Measurements from ENCODE around the gene PRMT7. TPM values are rescaled to one million over a fixed set of nuclear protein-coding genes. Genes with fewer than 3 reads are reported as not detected.

PRMT7 gene
- total and polyA plus RNA-seq, 2 experiments from 2014 or later: 56.6 to 110 TPM

- TF ChIP-seq CTCF (IDR thresholded peaks at IDR 0.05; ENCODE audit: low read depth, low read length): no peak
- H3K4me1 ChIP-seq (ENCODE audit: low read depth): no peaks in the 10 kb centered on the region
- no peaks in the 10 kb centered on the region for H3K9me3 ChIP-seq (ENCODE audit: low read depth)
- H3K27me3 ChIP-seq: no peaks in the 10 kb centered on the region
- H3K4me3 ChIP-seq: no peak overlapping the region
- no peak overlapping the region for H3K27ac ChIP-seq
- H3K36me3 ChIP-seq: no peaks in the 10 kb centered on the region
- no peak for DNase-seq (ENCODE audit: low read depth in 1 of 2, low spot score in 1 of 2)
Observed at GRCh38 chr16:68395815-68396214, 85.0 kb downstream of the PRMT7 start.

- Histone ChIP-seq H3K4me1 (ENCODE audit: low read depth) (no peaks in the 10 kb centered on the region), H3K36me3 (no peaks in the 10 kb centered on the region), H3K4me3 (no peak overlapping the region), H3K27ac (no peak overlapping the region), H3K27me3 (no peaks in the 10 kb centered on the region), H3K9me3 (ENCODE audit: low read depth) (no peaks in the 10 kb centered on the region)
- peak; percentile 67 for TF ChIP-seq CTCF (IDR thresholded peaks at IDR 0.05; ENCODE audit: low read depth, low read length)
- DNase-seq (ENCODE audit: low read depth in 1 of 2, low spot score in 1 of 2): peak; percentile 34 to 61
Observed at GRCh38 chr16:68396481-68396880, 85.7 kb downstream of the PRMT7 start.

DNA sequence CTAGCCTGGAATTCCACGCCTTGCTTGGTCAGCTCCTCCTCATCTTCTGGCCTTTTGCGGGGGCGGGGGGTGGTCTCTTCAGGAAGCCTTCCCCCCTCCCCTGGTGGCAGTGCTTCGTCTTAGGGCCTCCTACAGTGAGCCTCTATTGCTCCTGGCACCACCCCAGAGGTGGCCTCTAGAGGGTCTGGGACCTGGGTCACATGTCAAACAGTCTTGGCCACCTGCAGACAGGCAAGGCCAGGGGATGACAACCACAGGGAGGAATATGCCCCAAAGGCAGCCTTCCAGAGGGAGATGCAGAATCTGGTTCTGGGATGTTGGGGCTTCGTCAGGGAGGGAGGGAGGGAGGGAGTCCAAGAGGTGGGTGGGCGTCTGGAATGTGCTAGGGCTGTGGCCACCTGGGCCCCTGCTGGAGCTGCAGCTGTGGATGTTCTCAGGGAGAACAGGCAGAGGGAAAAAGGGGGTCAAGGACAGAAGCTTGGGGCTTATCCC is 86.9 kb downstream of the PRMT7 start:
- H3K27ac ChIP-seq: no peak overlapping the region
- no peak for TF ChIP-seq CTCF (IDR thresholded peaks at IDR 0.05; ENCODE audit: low read depth, low read length)
- H3K4me3 ChIP-seq: no peak overlapping the region
- no peak for DNase-seq (ENCODE audit: low read depth in 1 of 2, low spot score in 1 of 2)
- H3K36me3 ChIP-seq: no peaks in the 10 kb centered on the region
- H3K4me1 ChIP-seq (ENCODE audit: low read depth): no peaks in the 10 kb centered on the region
- H3K9me3 ChIP-seq (ENCODE audit: low read depth): no peaks in the 10 kb centered on the region
- no peaks in the 10 kb centered on the region for H3K27me3 ChIP-seq

- no peak for DNase-seq (ENCODE audit: low read depth in 1 of 2, low spot score in 1 of 2)
- H3K4me1 ChIP-seq (ENCODE audit: low read depth): no peaks in the 10 kb centered on the region
- H3K27ac ChIP-seq: no peak overlapping the region
- H3K36me3 ChIP-seq: no peaks in the 10 kb centered on the region
- no peaks in the 10 kb centered on the region for H3K9me3 ChIP-seq (ENCODE audit: low read depth)
- no peaks in the 10 kb centered on the region for H3K27me3 ChIP-seq
- no peak for TF ChIP-seq CTCF (IDR thresholded peaks at IDR 0.05; ENCODE audit: low read depth, low read length)
- H3K4me3 ChIP-seq: no peak overlapping the region
Observed at GRCh38 chr16:68399456-68399855, 88.6 kb downstream of the PRMT7 start.

DNA sequence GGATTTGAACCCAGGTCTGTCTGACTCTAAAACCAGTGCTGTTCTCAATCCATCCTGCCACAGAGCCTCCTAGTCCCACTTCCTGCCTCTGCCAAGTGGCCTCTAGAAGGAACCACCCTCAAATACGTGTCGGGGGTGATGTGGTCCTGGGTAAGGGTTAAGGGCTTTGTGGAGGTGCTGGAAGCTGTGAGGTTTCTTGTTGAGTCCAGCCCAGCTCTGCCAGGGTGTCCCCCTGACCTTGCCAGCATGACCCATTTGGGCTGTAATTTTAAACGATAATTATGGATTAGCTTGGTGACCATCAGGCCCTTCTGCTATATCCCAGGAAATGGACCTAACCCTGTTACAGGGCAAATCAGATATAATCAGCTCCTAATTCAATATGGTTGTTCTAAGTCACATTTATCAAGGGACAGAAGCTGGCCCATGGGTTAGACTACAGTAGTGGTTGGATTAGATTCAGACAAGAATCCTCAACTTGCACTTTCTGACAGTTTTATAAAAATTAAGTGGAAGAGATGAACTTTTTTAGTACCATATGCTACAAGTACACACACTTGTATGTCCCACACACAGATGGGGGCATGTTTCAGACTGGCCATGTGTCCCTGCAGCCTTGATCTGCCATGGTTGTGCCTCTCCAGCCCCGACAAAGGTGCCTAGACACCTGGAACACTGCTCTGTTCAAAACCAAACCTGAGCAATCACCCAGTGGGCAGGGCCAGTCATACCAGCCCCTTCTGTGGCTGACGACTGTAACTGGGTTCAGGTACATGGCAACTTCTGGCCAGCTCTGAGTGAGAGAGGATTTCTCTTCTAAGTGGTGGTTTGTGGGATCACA is 89.5 kb downstream of the PRMT7 start:
- TF ChIP-seq CTCF (IDR thresholded peaks at IDR 0.05; ENCODE audit: low read depth, low read length): no peak
- Histone ChIP-seq H3K27me3 (no peaks in the 10 kb centered on the region), H3K4me1 (ENCODE audit: low read depth) (no peaks in the 10 kb centered on the region), H3K9me3 (ENCODE audit: low read depth) (no peaks in the 10 kb centered on the region), H3K27ac (no peak overlapping the region), H3K36me3 (no peaks in the 10 kb centered on the region), H3K4me3 (no peak overlapping the region)
- DNase-seq (ENCODE audit: low read depth in 1 of 2, low spot score in 1 of 2): no peak

Measured in cardiac muscle cell (in vitro differentiated cells and primary cell).